Osteoblast (primary cell): ENCODE data around the gene PMS1. TPM values are rescaled to one million over a fixed set of nuclear protein-coding genes. Genes with fewer than 3 reads are reported as not detected.

Experiments
- DNase-seq: peaks from one replicate; pipeline ENCODE4 v3.0.0; 2011; ENCODE audit warnings: low spot score, mixed read lengths; ENCODE audit not compliant: insufficient read length; ENCODE audit errors: missing footprints
- H2AFZ ChIP-seq: 2 replicates; pipeline ENCODE4 v1.6.0; 2011; ENCODE audit warnings: mild to moderate bottlenecking, low read length
- H3K27ac ChIP-seq: 2 replicates; pipeline ENCODE4 v1.5.1; 2011; ENCODE audit warnings: mild to moderate bottlenecking, low read depth, low read length, moderate library complexity
- H3K27me3 ChIP-seq: 2 replicates; pipeline ENCODE4 v1.6.0; 2012; ENCODE audit warnings: mild to moderate bottlenecking, control low read depth, inconsistent platforms, low read length, moderate library complexity; ENCODE audit not compliant: insufficient read depth
- H3K36me3 ChIP-seq: 2 replicates; pipeline ENCODE4 v1.5.1; 2011; ENCODE audit warnings: mild to moderate bottlenecking, low read length, control low read depth, moderate library complexity; ENCODE audit not compliant: insufficient read depth
- H3K4me1 ChIP-seq: 2 replicates; pipeline ENCODE4 v1.5.1; 2011; ENCODE audit warnings: mild to moderate bottlenecking, low read length, control low read depth, moderate library complexity; ENCODE audit not compliant: insufficient read depth
- H3K4me2 ChIP-seq: 2 replicates; pipeline ENCODE4 v1.6.0; 2011; ENCODE audit warnings: mild to moderate bottlenecking, low read length; ENCODE audit not compliant: insufficient read depth
- H3K4me3 ChIP-seq: fragments of 200-600 bp; sonication (generic); 3 replicates; pipeline ENCODE4 v1.5.1; 2012; ENCODE audit warnings: mild to moderate bottlenecking, low read length, inconsistent platforms; ENCODE audit not compliant: insufficient read depth
- H3K79me2 ChIP-seq: 2 replicates; pipeline ENCODE4 v1.6.0; 2012; ENCODE audit warnings: mild to moderate bottlenecking, low read length, control low read depth, inconsistent platforms; ENCODE audit not compliant: insufficient read depth
- H3K9me3 ChIP-seq: 2 replicates; pipeline ENCODE4 v1.5.1; 2011; ENCODE audit warnings: low read depth, low read length, control low read depth
- H4K20me1 ChIP-seq: 2 replicates; pipeline ENCODE4 v1.6.0; 2012; ENCODE audit warnings: mild to moderate bottlenecking, low read length, control low read depth; ENCODE audit not compliant: insufficient read depth
- CTCF ChIP-seq: IDR thresholded peaks from 2 replicates; pipeline ENCODE4 v1.5.1; 2011; ENCODE audit warnings: mild to moderate bottlenecking, low read depth, low read length, moderate library complexity; ENCODE audit errors: extremely low read depth
- total RNA-seq: library from RNA; depleted of rRNA; stranded (reverse); fragments of >200 nt; gene quantifications from 2 replicates; pipeline ENCODE4 v1.2.3, GENCODE V29; 2012

PMS1 gene
- total RNA-seq, 1 donor, result 29.3 TPM

DNA sequence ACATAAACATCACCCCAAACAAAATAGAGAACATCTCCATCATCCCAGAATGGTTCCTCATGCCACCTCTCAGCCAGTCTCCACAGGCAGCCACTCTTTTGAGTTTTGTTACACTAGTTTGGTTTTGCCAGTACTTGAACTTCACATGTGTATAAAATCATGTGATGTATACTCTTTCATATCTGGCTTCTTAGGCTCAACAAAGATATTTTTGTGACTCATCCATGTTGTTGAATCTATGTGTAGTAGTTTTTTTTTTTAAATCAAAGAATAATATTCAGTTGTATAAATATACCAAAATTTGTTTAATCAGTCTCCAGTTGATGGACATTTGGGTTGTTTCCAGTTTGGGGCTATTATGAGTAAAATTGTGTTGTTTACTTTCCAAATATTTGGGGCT is 75.9 kb downstream of the PMS1 start:
- DNase-seq, result no peak
- Histone ChIP-seq H3K4me3 (no peak overlapping the region), H3K27me3 (no peaks in the 10 kb centered on the region), H3K27ac (no peak overlapping the region), H3K4me1 (peaks cover 3% of the 10 kb centered on the region), H3K79me2 (no peaks in the 10 kb centered on the region), H4K20me1 (no peaks in the 10 kb centered on the region), H3K4me2 (no peak overlapping the region), H3K9me3 (no peaks in the 10 kb centered on the region), H3K36me3 (peaks cover 4% of the 10 kb centered on the region), H2AFZ (no peak overlapping the region)
- TF ChIP-seq CTCF, result no peak

- H3K27ac ChIP-seq, result no peak overlapping the region
- no peak overlapping the region for H3K4me3 ChIP-seq
- peaks cover 7% of the 10 kb centered on the region for H3K4me1 ChIP-seq
- no peaks in the 10 kb centered on the region for H3K9me3 ChIP-seq
- H3K36me3 ChIP-seq, result peaks cover 4% of the 10 kb centered on the region
- no peak for TF ChIP-seq CTCF
- H3K4me2 ChIP-seq, result no peak overlapping the region
- H2AFZ ChIP-seq, result no peak overlapping the region
- H3K27me3 ChIP-seq, result no peaks in the 10 kb centered on the region
- H4K20me1 ChIP-seq, result no peaks in the 10 kb centered on the region
- no peak for DNase-seq
- H3K79me2 ChIP-seq, result no peaks in the 10 kb centered on the region
Measured at GRCh38 chr2:189862751-189863150, 78.5 kb downstream of the PMS1 start.

DNA sequence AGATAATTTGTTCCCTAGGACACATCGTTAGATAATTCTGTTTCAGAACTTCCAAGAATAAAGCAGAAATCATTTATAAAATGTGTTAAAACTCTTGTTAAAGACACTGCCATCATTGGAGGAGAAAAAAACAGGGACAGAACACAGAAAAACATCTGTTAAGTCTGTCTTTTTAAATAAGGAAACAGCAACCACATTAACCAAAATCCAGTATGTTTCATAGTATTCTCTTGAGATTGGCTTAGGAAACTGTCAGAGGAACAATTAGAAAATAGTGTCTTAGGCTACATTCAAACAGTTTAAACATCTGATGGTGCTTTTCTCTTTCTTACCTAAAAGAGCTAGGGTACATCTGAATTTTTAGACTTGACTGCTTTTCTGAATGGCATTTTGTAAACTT is 81.6 kb downstream of the PMS1 start:
- H3K27me3 ChIP-seq, result no peaks in the 10 kb centered on the region
- peak overlapping the region; percentile 10 for H3K4me2 ChIP-seq
- H3K79me2 ChIP-seq, result no peaks in the 10 kb centered on the region
- no peaks in the 10 kb centered on the region for H3K9me3 ChIP-seq
- TF ChIP-seq CTCF, result no peak
- H3K4me1 ChIP-seq, result peaks cover 7% of the 10 kb centered on the region
- no peak overlapping the region for H2AFZ ChIP-seq
- DNase-seq, result no peak
- H3K36me3 ChIP-seq, result peaks cover 4% of the 10 kb centered on the region
- H3K27ac ChIP-seq, result no peak overlapping the region
- H4K20me1 ChIP-seq, result no peaks in the 10 kb centered on the region
- no peak overlapping the region for H3K4me3 ChIP-seq

- H2AFZ ChIP-seq, result no peak overlapping the region
- H3K4me3 ChIP-seq, result no peak overlapping the region
- no peak overlapping the region for H3K4me2 ChIP-seq
- H3K79me2 ChIP-seq, result no peaks in the 10 kb centered on the region
- H3K27ac ChIP-seq, result no peak overlapping the region
- H3K4me1 ChIP-seq, result peaks cover 7% of the 10 kb centered on the region
- no peaks in the 10 kb centered on the region for H4K20me1 ChIP-seq
- H3K36me3 ChIP-seq, result peaks cover 4% of the 10 kb centered on the region
- DNase-seq, result no peak
- no peaks in the 10 kb centered on the region for H3K9me3 ChIP-seq
- H3K27me3 ChIP-seq, result no peaks in the 10 kb centered on the region
- TF ChIP-seq CTCF, result no peak
Measured at GRCh38 chr2:189866296-189866695, 82.0 kb downstream of the PMS1 start.
